T-cell (primary cell): ENCODE results near the gene NRG3. TPM values are rescaled to one million over a fixed set of nuclear protein-coding genes. Genes with fewer than 3 reads are reported as not detected.
"Not testable (repeated sequence)": the region's sequence is repeated elsewhere in the genome, so short reads cannot be mapped to it uniquely, and the experiment has no call there.

Experiments
- ATAC-seq, 4 experiments: fragments of 200-7000 bp in 3 of 4; fragments of 150-1000 bp in 1 of 4; cut with Tn5 transposase; replicated peaks in 1 of 4; 1 replicate in 3 of 4; 2 replicates in 1 of 4; pipeline ENCODE4 v1.10.0; 2021; ENCODE audit warnings: moderate library complexity in 3 of 4, mild to moderate bottlenecking in 2 of 4, moderate number of reproducible peaks in 1 of 4
- CTCF ChIA-PET, 2 donors: fragments of 300-600 bp; sonication (Branson Sonifier 250); formaldehyde crosslinking; loops; one replicate each; lab custom pipeline; 2022; ENCODE audit warnings: antibody characterized with exemption in 2 of 2; lab: Charles Lee
- POLR2A ChIA-PET, 2 donors: fragments of 300-600 bp; sonication (Branson Sonifier 250); formaldehyde crosslinking; loops; one replicate each; lab custom pipeline; 2022; ENCODE audit warnings: antibody characterized with exemption in 2 of 2; lab: Charles Lee
- DNase-seq, 35 experiments: peaks; one replicate each; pipeline versions ENCODE4 v3.0.0 to v3.0.0-alpha.2; 2013 to 2023
- H3K27ac ChIP-seq: one replicate; pipeline ENCODE4 v1.5.1; 2013; ENCODE audit warnings: low read length
- H3K27me3 ChIP-seq, 2 experiments: replicated peaks in 1 of 2; 1 replicate in 1 of 2; 2 replicates in 1 of 2; pipeline versions ENCODE4 v1.6.1 to v1.7.0; 2013; ENCODE audit warnings: low read length in 1 of 2, mixed read lengths in 1 of 2; ENCODE audit not compliant: control insufficient read depth in 2 of 2, insufficient read depth in 2 of 2; ENCODE audit errors: extremely low read depth in 1 of 2
- H3K36me3 ChIP-seq, 2 donors: 1 replicate in 1 of 2; 2 replicates in 1 of 2; pipeline versions ENCODE4 v1.6.1 to v1.7.0; 2013; ENCODE audit warnings: low read length in 1 of 2; ENCODE audit not compliant: control insufficient read depth in 2 of 2, insufficient read depth in 1 of 2; ENCODE audit errors: extremely low read depth in 1 of 2
- H3K4me1 ChIP-seq, 2 experiments: 1 replicate in 1 of 2; 2 replicates in 1 of 2; pipeline versions ENCODE4 v1.6.1 to v1.7.0; 2013; ENCODE audit warnings: low read length in 2 of 2, mixed read lengths in 1 of 2; ENCODE audit not compliant: insufficient read depth in 2 of 2, control insufficient read depth in 1 of 2; ENCODE audit errors: extremely low read depth in 1 of 2
- H3K4me3 ChIP-seq, 2 donors: 1 replicate in 1 of 2; 2 replicates in 1 of 2; pipeline versions ENCODE4 v1.5.1 to v1.7.0; 2013; ENCODE audit warnings: mild to moderate bottlenecking in 2 of 2, low read length in 1 of 2, moderate library complexity in 1 of 2; ENCODE audit not compliant: control insufficient read depth in 1 of 2; ENCODE audit errors: extremely low read depth in 1 of 2
- H3K9me3 ChIP-seq: 2 replicates; pipeline ENCODE4 v1.7.0; 2013
- H3K27ac Mint-ChIP-seq, 2 donors: one replicate each; pipeline ENCODE4 v1.8.0; 2020 to 2021; ENCODE audit warnings: mild to moderate bottlenecking in 2 of 2, mixed read lengths in 2 of 2
- H3K27me3 Mint-ChIP-seq, 2 donors: one replicate each; pipeline ENCODE4 v1.8.0; 2021 to 2022; ENCODE audit warnings: mixed read lengths in 2 of 2
- H3K36me3 Mint-ChIP-seq: one replicate; pipeline ENCODE4 v1.8.0; 2021; ENCODE audit warnings: mixed read lengths
- H3K4me1 Mint-ChIP-seq, 3 donors: one replicate each; pipeline ENCODE4 v1.8.0; 2020 to 2022; ENCODE audit warnings: mixed read lengths in 3 of 3, mild to moderate bottlenecking in 1 of 3
- H3K4me3 Mint-ChIP-seq, 3 donors: one replicate each; pipeline ENCODE4 v1.8.0; 2020 to 2022; ENCODE audit warnings: mild to moderate bottlenecking in 3 of 3, mixed read lengths in 3 of 3, moderate library complexity in 3 of 3
- H3K9me3 Mint-ChIP-seq, 3 donors: one replicate each; pipeline ENCODE4 v1.8.0; 2020 to 2022; ENCODE audit warnings: mixed read lengths in 3 of 3
- WGBS: methylation state at CpG from one replicate; pipeline ENCODE4 v1.1.5; 2013; ENCODE audit warnings: missing lambda C conversion rate; ENCODE audit not compliant: insufficient coverage; 5-methylcytosine and 5-hydroxymethylcytosine counted together
- total RNA-seq, 35 experiments: library from RNA in 6 of 35; stranded (reverse) in 6 of 35; fragments of 120-200 nt in 1 of 35; gene quantifications; one replicate each; pipeline versions ENCODE4 v1.2.1 to v1.2.4 and lab custom pipeline; 2013 to 2026

Gene NRG3
- total RNA-seq, 5 donors from 2014 or later (not counting 1 experiment from before 2014, with no cell fraction given): 0.12 TPM; not detected in 4

DNA sequence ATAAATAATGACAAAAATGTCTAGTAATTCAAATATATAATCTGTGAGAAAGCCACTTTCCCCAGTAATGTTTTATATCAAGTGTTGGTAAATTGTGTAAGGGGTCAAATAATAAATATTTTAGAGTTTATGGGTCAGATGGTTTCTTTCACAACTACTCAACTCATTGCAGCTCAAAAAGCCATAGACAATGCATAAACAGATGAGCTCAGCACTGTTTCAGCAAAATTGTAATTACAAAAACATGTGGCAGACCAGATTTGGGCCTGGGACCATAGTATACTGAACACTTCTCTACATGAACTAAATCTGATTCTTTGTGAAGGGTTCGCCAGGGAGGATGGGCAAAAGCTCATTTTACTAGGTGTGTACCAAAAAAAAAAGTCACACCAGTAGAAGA is 460.8 kb downstream of the NRG3 start:
- Mint-ChIP-seq H3K9me3 (peaks cover 13 to 25% (median 19%) of the 10 kb centered on the region in 3 donors), H3K4me3 (no peak overlapping the region), H3K36me3 (no peaks in the 10 kb centered on the region), H3K27me3 (no peaks in the 10 kb centered on the region), H3K27ac (no peak overlapping the region), H3K4me1 (no peaks in the 10 kb centered on the region)
- Histone ChIP-seq H3K36me3 (no peaks in the 10 kb centered on the region), H3K4me3 (no peak overlapping the region), H3K27ac (no peak overlapping the region), H3K4me1 (no peaks in the 10 kb centered on the region), H3K27me3 (no peaks in the 10 kb centered on the region), H3K9me3 (no peaks in the 10 kb centered on the region)
- DNase-seq: no peak
- no CpG with 5 or more reads among the region's 1 CpG for WGBS
- ChIA-PET POLR2A (no interaction called here), CTCF (no interaction called here)
- no peak for ATAC-seq

DNA sequence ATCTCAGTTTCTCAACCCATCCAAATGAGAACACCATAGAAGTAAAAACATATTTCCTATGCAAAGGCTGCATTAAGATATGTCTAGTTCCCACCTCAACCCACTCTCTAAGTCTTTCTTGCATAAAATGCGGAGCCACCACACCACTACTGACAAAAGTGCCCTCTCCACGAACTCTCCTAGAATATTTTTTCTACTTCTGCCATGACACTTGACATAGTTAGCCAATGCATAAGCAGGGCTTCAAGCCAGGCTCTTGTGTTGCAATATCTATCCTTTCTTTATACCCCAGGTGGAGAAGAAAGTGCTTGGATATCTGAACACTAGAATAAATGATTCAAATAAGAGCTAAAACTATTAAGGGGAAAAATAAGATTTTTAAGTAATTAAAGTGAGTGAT is 465.2 kb downstream of the NRG3 start:
- DNase-seq: no peak
- H3K4me3 ChIP-seq: no peak overlapping the region
- Mint-ChIP-seq H3K27me3 (no peaks in the 10 kb centered on the region), H3K4me3 (no peak overlapping the region), H3K9me3 (peaks cover 17 to 23% (median 20%) of the 10 kb centered on the region in 3 donors), H3K4me1 (no peaks in the 10 kb centered on the region), H3K27ac (no peak overlapping the region), H3K36me3 (no peaks in the 10 kb centered on the region)
- POLR2A ChIA-PET: no interaction called here
- no peak overlapping the region for H3K27ac ChIP-seq
- no peaks in the 10 kb centered on the region for H3K9me3 ChIP-seq
- no peak for ATAC-seq
- H3K4me1 ChIP-seq: no peaks in the 10 kb centered on the region
- H3K27me3 ChIP-seq: no peaks in the 10 kb centered on the region
- no peaks in the 10 kb centered on the region for H3K36me3 ChIP-seq
- CTCF ChIA-PET: no interaction called here
- WGBS: 89% methylated on average over 1 of the region's 2 CpGs

DNA sequence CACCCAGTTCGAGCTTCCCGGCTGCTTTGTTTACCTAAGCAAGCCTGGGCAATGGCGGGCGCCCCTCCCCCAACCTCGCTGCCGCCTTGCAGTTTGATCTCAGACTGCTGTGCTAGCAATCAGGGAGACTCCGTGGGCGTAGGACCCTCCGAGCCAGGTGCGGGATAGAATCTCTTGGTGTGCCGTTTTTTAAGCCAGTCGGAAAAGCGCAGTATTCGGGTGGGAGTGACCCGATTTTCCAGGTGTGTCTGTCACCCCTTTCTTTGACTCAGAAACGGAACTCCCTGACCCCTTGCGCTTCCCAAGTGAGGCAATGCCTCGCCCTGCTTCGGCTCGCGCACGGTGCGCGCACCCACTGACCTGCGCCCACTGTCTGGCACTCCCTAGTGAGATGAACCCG is 474.6 kb downstream of the NRG3 start:
- CTCF ChIA-PET, H3K4me1 ChIP-seq, H3K9me3 ChIP-seq, H3K4me1 Mint-ChIP-seq, H3K27ac ChIP-seq, H3K27me3 ChIP-seq, ATAC-seq, H3K4me3 Mint-ChIP-seq, H3K4me3 ChIP-seq, H3K27ac Mint-ChIP-seq, DNase-seq, H3K36me3 ChIP-seq, H3K27me3 Mint-ChIP-seq, POLR2A ChIA-PET, H3K36me3 Mint-ChIP-seq: not testable (repeated sequence)
- H3K9me3 Mint-ChIP-seq: peaks cover 4 to 14% (median 11%) of the 10 kb centered on the region in 3 donors
- WGBS: 93% methylated on average over 9 of the region's 26 CpGs

DNA sequence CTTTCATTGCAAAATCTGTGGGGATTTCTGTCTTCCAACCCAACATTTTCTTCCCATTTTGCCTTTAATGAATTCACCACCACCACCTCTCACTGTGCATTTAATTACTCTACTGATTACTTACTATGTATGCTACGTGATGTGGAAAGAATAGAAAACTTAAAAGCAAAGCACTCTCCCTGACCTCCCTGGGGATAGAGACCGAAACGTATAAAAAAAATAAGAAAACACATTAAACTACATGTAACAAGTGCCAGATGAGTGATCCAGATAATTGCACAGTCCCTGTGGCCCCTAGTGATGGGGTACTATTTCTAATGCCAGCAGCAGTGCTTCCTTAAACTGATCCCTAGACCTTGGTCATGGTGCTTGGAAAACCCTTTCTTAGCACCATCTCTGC is 478.4 kb downstream of the NRG3 start:
- DNase-seq (no peak), ATAC-seq (no peak)
- Histone ChIP-seq H3K9me3 (no peaks in the 10 kb centered on the region), H3K27me3 (no peaks in the 10 kb centered on the region), H3K36me3 (no peaks in the 10 kb centered on the region), H3K4me1 (no peaks in the 10 kb centered on the region), H3K27ac (no peak overlapping the region), H3K4me3 (no peak overlapping the region)
- Mint-ChIP-seq H3K4me3 (no peak overlapping the region), H3K9me3 (peaks cover 4 to 18% (median 11%) of the 10 kb centered on the region in 3 donors), H3K27me3 (no peaks in the 10 kb centered on the region), H3K36me3 (no peaks in the 10 kb centered on the region), H3K27ac (no peak overlapping the region), H3K4me1 (no peaks in the 10 kb centered on the region)
- no CpG with 5 or more reads among the region's 3 CpGs for WGBS
- CTCF ChIA-PET: no interaction called here
- POLR2A ChIA-PET: no interaction called here

DNA sequence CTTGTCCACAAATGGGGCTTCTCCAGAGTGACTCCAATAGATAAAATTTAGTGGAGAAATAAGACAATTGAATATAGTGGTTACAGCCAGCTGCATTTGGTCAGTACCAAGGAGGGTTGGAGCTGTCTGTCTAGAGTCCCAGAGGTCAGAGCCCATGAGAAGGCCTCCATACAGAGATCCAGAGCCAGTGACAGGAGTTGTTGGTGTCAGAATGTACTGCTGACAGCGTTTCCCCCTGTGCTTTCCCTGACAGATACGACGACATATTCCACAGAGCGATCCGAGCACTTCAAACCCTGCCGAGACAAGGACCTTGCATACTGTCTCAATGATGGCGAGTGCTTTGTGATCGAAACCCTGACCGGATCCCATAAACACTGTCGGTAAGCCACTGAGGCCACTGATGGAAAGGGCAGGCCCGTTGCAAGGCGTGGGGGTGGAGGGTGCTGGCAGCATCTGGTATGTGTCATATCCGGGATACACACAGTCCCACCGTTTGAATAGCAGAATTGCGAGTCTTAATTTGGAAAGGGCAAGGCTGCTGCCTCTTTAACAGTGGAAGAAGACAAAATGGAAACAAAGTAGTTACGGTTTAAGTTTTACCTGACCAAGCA is 483.6 kb downstream of the NRG3 start:
- no peaks in the 10 kb centered on the region for H3K36me3 ChIP-seq
- no peak overlapping the region for H3K4me3 ChIP-seq
- H3K4me1 Mint-ChIP-seq: no peaks in the 10 kb centered on the region
- DNase-seq: no peak
- CTCF ChIA-PET: no interaction called here
- no peaks in the 10 kb centered on the region for H3K36me3 Mint-ChIP-seq
- POLR2A ChIA-PET: no interaction called here
- no peak overlapping the region for H3K27ac ChIP-seq
- no peaks in the 10 kb centered on the region for H3K27me3 ChIP-seq
- H3K27me3 Mint-ChIP-seq: no peaks in the 10 kb centered on the region
- no peaks in the 10 kb centered on the region for H3K4me1 ChIP-seq
- no peaks in the 10 kb centered on the region for H3K9me3 ChIP-seq
- H3K4me3 Mint-ChIP-seq: no peak overlapping the region
- H3K9me3 Mint-ChIP-seq: peaks cover 2 to 8% (median 4%) of the 10 kb centered on the region in 3 donors
- ATAC-seq: no peak
- 85% methylated on average over 12 of the region's 16 CpGs for WGBS
- H3K27ac Mint-ChIP-seq: no peak overlapping the region

DNA sequence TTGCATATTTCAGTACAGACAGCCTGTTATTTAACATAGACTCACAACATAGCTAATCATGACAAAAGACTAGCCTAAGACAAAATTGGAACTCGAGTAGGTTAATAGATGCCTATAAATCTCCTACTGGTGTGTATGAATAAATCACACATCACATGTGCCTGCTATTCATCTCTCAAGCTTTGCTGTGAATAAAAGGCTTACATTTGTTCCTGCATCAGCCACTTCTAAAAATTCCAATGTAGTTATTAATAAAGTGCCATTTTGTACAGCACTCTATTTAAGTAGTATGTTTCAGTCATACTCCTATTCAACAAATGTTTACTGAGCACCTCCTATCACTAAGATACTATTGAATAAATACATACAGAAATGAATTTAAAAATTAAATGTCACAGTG is 486.3 kb downstream of the NRG3 start:
- H3K4me1 Mint-ChIP-seq: no peaks in the 10 kb centered on the region
- H3K4me3 ChIP-seq: no peak overlapping the region
- H3K27me3 ChIP-seq: no peaks in the 10 kb centered on the region
- H3K4me1 ChIP-seq: no peaks in the 10 kb centered on the region
- H3K4me3 Mint-ChIP-seq: no peak overlapping the region
- POLR2A ChIA-PET: no interaction called here
- no peak overlapping the region for H3K27ac Mint-ChIP-seq
- H3K27ac ChIP-seq: no peak overlapping the region
- CTCF ChIA-PET: no interaction called here
- DNase-seq: no peak
- no peaks in the 10 kb centered on the region for H3K36me3 Mint-ChIP-seq
- H3K9me3 ChIP-seq: no peaks in the 10 kb centered on the region
- ATAC-seq: no peak
- no peaks in the 10 kb centered on the region for H3K27me3 Mint-ChIP-seq
- no peaks in the 10 kb centered on the region for H3K36me3 ChIP-seq
- peaks cover 4 to 9% (median 4%) of the 10 kb centered on the region in 3 donors for H3K9me3 Mint-ChIP-seq
- WGBS: no CpG with 5 or more reads among the region's 1 CpG

DNA sequence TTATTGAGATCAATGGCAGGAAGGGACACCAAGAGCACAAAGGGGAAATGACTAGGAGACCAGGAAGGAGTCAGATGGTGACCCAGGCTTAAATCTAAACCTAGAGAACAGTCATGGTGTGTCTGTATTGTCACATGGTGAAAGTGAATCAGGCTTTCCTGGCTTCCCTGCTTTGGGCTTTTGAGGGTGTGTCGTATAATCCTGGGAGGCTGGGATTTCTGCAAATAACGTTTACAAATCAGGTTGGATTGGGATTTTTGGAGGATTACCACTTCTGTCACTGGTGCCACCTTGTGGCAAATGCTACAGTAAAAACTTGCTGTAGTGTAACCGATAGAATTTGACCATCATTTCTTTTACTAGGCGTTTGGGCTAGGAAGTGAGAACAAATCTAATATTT is 502.6 kb downstream of the NRG3 start:
- no peak for ATAC-seq
- no peak overlapping the region for H3K27ac ChIP-seq
- H3K4me3 ChIP-seq: no peak overlapping the region
- 100% methylated on average over 1 of the region's 4 CpGs for WGBS
- Mint-ChIP-seq H3K27me3 (no peaks in the 10 kb centered on the region), H3K36me3 (no peaks in the 10 kb centered on the region), H3K27ac (no peak overlapping the region), H3K9me3 (peaks cover 5 to 13% (median 5%) of the 10 kb centered on the region in 3 donors), H3K4me1 (no peaks in the 10 kb centered on the region), H3K4me3 (no peak overlapping the region)
- no peaks in the 10 kb centered on the region for H3K9me3 ChIP-seq
- no peaks in the 10 kb centered on the region for H3K36me3 ChIP-seq
- no peaks in the 10 kb centered on the region for H3K27me3 ChIP-seq
- ChIA-PET CTCF (no interaction called here), POLR2A (no interaction called here)
- no peaks in the 10 kb centered on the region for H3K4me1 ChIP-seq
- DNase-seq: no peak
